ENCODE data around the gene IKZF2.

GRCh38 chr2:213166109-213166508, 14.7 kb upstream of the IKZF2 start:
- TF ChIP-seq CTCF (IDR thresholded peaks at IDR 0.05) = no peak
- no peak for TF ChIP-seq HMGXB4 (CRISPR knock-in tag; IDR thresholded peaks at IDR 0.05; ENCODE audit: borderline replicate concordance)
- TF ChIP-seq RCOR1 (IDR thresholded peaks at IDR 0.05; ENCODE audit: low read depth, low read length) = no peak
- no peak for TF ChIP-seq POLR2A (IDR thresholded peaks at IDR 0.05; ENCODE audit: low read length)
- TF ChIP-seq MYC (IDR thresholded peaks at IDR 0.05; ENCODE audit: borderline replicate concordance, low read length) = no peak
- TF ChIP-seq EP300 (IDR thresholded peaks at IDR 0.05) = no peak
- TF ChIP-seq CEBPB (IDR thresholded peaks at IDR 0.05) = no peak
- TF ChIP-seq RFX5 (IDR thresholded peaks at IDR 0.05) = no peak
- no peak for TF ChIP-seq BHLHE40 (IDR thresholded peaks at IDR 0.05; ENCODE audit: low read depth, low read length)
